GM12891 (cell line): ENCODE data around the gene PRKCB.
"Not testable (repeated sequence)": the region's sequence is repeated elsewhere in the genome, so short reads cannot be mapped to it uniquely, and the experiment has no call there.

ENCODE experiments used
- DNase-seq: peaks from one replicate; pipeline ENCODE4 v3.0.0; 2011; ENCODE audit warnings: low spot score; ENCODE audit not compliant: insufficient read length
- FAIRE-seq: peaks from 2 replicates; lab custom pipeline; 2011; peaks lifted over from hg19 to GRCh38; lab: Jason Lieb, UNC
- PAX5 ChIP-seq: IDR thresholded peaks from 2 replicates; pipeline ENCODE4 v1.6.1; 2011; ENCODE audit warnings: low read length, moderate library complexity, mild to moderate bottlenecking; ENCODE audit not compliant: insufficient read depth, severe bottlenecking
- POLR2A ChIP-seq: IDR thresholded peaks from 2 replicates; pipeline ENCODE4 v1.6.1; 2011; ENCODE audit warnings: low read depth, low read length, control low read depth
- POLR2AphosphoS5 ChIP-seq: IDR thresholded peaks from 2 replicates; pipeline ENCODE4 v1.6.1; 2011; ENCODE audit warnings: low read depth, low read length, control low read depth
- POU2F2 ChIP-seq: IDR thresholded peaks from 2 replicates; pipeline ENCODE4 v1.6.1; 2011; ENCODE audit warnings: low read depth, mild to moderate bottlenecking, control low read depth, low read length, moderate library complexity
- SPI1 ChIP-seq: IDR thresholded peaks from 2 replicates; pipeline ENCODE4 v1.6.1; 2011; ENCODE audit warnings: low read depth, low read length, control low read depth
- TAF1 ChIP-seq: IDR thresholded peaks from 2 replicates; pipeline ENCODE4 v1.6.1; 2011; ENCODE audit warnings: low read depth, low read length, control low read depth

Gene PRKCB

GRCh38 chr16:24093049-24093448, 257.3 kb downstream of the PRKCB start:
- FAIRE-seq: no peak
- DNase-seq: no peak
- TF ChIP-seq POLR2A (no peak), PAX5 (no peak), TAF1 (no peak), POU2F2 (no peak), SPI1 (no peak)

- DNase-seq: no peak
- no peak for FAIRE-seq
- TF ChIP-seq POLR2A: no peak
- TF ChIP-seq TAF1: no peak
- TF ChIP-seq PAX5: no peak
- no peak for TF ChIP-seq SPI1
Measured at GRCh38 chr16:24094660-24095059, 258.9 kb downstream of the PRKCB start.

- FAIRE-seq (no peak), DNase-seq (no peak)
- TF ChIP-seq TAF1 (no peak), SPI1 (no peak), PAX5 (no peak), POLR2A (no peak), POLR2AphosphoS5 (no peak), POU2F2 (no peak)
Measured at GRCh38 chr16:24098896-24099295, 263.1 kb downstream of the PRKCB start.

GRCh38 chr16:24101431-24101830, 265.6 kb downstream of the PRKCB start:
- FAIRE-seq: no peak

GRCh38 chr16:24102209-24102660, 266.5 kb downstream of the PRKCB start:
- no peak for DNase-seq
- no peak for FAIRE-seq
- TF ChIP-seq POLR2AphosphoS5 (no peak), TAF1 (no peak), SPI1 (no peak), POU2F2 (no peak)

More at GRCh38 chr16:24101431-24101830, 265.6 kb downstream of the PRKCB start:
- DNase-seq: no peak
- TF ChIP-seq SPI1: no peak
- TF ChIP-seq POLR2A: no peak
- TF ChIP-seq PAX5: no peak
- no peak for TF ChIP-seq POLR2AphosphoS5
- TF ChIP-seq POU2F2: no peak

GRCh38 chr16:24105471-24105870, 269.7 kb downstream of the PRKCB start:
- not testable (repeated sequence) for DNase-seq
- peak; percentile 9 for FAIRE-seq

GRCh38 chr16:24108090-24108489, 272.3 kb downstream of the PRKCB start:
- not testable (repeated sequence) for FAIRE-seq, DNase-seq

- no peak for FAIRE-seq
- DNase-seq: no peak
- TF ChIP-seq TAF1: no peak
- no peak for TF ChIP-seq POLR2A
- no peak for TF ChIP-seq PAX5
- TF ChIP-seq POLR2AphosphoS5: no peak
- no peak for TF ChIP-seq SPI1
- TF ChIP-seq POU2F2: no peak
Measured at GRCh38 chr16:24111724-24112302, 276.0 kb downstream of the PRKCB start.

GRCh38 chr16:24113115-24113745, 277.4 kb downstream of the PRKCB start:
- FAIRE-seq: no peak
- TF ChIP-seq POLR2A (no peak), PAX5 (no peak), SPI1 (no peak)
- no peak for DNase-seq

- FAIRE-seq: no peak
- TF ChIP-seq POU2F2 (no peak), PAX5 (no peak), TAF1 (no peak), SPI1 (no peak), POLR2A (no peak), POLR2AphosphoS5 (no peak)
- no peak for DNase-seq
Measured at GRCh38 chr16:24114876-24115275, 279.1 kb downstream of the PRKCB start.
